Fibroblast of skin of left biceps (primary cell): ENCODE results near the gene PLK5.
"Not testable (repeated sequence)": the region's sequence is repeated elsewhere in the genome, so short reads cannot be mapped to it uniquely, and the experiment has no call there.

ENCODE experiments used
- DNase-seq, 2 experiments: peaks; one replicate each; pipeline ENCODE4 v3.0.0-alpha.2; 2013; ENCODE audit warnings: low read depth in 2 of 2

Gene PLK5, protein sequence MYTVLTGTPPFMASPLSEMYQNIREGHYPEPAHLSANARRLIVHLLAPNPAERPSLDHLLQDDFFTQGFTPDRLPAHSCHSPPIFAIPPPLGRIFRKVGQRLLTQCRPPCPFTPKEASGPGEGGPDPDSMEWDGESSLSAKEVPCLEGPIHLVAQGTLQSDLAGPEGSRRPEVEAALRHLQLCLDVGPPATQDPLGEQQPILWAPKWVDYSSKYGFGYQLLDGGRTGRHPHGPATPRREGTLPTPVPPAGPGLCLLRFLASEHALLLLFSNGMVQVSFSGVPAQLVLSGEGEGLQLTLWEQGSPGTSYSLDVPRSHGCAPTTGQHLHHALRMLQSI

DNA sequence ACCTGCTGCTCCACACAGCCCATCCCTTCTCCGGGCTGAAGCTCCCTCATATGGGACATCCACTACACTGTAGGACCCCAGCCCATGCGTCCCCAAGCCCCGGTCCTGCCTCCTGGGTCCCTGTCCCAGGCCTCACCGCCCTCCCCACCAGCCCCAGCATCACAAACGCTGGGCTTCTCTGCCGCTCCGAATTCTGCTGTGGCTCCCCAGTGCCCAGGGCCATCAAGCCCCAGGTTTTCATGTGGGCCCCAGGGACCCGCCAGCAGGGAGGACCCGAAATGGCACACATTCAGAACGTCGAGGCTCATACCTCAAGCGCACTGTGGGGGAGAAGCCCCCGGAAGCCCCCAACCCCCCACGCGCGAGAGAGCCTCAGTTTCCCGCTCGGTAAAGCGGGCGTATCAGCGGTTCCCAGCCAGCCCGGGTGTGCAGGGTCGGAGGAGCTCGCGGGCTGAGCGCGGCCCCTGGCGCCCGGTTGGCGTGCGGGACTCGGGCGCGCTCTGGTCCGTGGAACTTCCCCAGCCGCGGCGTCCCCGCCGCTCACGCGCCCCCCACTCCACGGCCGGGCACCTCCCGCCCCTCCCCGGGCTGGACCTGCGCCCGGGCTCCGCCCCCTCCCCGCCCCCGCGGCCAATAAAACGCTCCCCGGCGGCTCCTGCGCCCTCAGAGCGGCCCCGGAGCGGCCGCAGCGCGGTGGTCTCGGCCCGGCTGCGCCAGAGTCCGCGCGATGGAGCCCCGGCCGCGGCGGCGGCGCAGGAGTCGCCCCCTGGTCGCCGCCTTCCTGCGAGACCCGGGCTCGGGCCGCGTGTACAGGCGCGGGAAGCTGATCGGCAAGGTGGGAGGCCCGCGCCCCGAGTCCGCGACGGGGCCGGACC lies at the start of gene PLK5:
TSS of gene PLK5 (plus strand) at position 666 of the 875 bp plus-strand sequence. CDS start 2,920 bp downstream, outside the sequence.
- DNase-seq: no peak

DNA sequence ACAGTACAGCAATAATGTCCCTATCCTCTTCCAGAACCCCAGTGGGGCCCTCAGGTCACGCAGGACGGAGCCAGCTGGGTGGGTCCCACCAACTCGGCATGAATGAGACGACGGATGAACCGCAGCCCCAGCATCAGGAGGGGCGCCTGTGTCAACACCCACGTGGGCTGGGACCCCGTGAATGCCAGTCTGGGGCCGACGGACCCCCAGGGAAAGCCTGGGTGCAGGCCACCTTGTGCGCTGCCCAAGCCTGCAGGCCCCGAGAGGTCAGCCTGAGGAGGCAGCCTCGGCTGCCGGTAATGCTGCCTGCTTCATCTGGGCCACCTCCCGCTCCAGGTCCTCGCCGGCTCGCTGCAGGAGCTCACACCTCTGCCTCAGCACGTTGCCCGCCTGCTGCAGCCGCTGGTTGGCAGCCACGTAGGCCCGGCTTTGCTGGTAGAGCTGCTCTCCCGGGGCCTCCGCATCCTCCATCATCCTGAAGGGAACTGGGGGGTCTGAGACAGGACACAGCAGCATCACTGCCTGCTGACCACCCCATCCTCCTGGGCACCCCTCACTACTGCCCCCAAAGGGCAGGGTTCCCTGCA lies 49.0 kb upstream of the PLK5 start:
- no peak for DNase-seq

DNA sequence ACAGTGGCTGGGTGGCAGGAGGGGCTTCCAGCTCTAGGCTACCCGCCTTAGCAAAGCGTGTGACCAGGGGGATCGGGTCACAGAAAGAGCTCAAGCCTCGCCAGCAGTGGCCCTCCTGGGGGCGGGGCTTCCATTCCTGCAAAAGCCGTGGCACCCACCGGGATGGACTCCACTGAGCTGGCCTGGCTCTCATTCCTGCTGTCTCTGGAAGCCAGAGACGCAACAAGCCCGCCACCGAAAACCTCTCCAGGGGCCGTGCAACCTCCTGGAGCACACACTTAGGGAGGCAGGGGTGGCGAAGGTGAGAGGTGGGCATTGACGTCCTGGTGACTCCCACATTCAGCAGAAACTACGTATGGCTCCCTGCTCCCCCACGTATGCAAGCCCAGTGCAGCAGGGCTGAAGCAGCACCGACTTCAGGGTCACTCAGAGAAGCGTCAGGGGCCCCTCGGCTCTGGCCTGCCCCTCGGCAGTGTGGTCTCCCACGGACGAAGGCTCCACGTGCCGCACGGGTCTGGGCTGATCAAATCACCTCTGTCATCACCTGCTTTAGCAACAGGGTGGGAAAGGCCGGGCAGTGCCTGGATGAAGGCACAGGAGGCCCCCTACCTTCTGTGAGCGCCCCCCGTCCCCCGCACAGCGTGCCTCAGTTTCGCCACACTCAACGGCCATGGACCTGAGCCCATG lies 48.0 kb upstream of the PLK5 start:
- DNase-seq: no peak

DNA sequence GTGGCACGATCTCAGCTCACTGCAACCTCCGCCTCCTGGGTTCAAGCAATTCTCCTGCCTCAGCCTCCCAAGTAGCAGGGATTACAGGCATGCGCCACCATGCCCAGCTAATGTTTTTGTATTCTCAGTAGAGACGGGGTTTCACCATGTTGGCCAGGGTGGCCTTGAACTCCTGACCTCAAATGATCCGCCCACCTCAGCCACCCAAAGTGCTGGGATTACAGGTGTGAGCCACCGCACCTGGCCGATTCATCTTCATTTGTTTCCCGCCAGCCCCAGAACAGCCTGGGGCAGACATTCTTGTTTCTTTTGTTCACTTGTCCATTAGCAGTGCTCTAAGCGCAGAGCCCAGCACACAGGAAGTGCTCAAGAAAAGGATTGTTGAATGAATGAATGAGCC lies 46.8 kb upstream of the PLK5 start:
- DNase-seq: not testable (repeated sequence)

DNA sequence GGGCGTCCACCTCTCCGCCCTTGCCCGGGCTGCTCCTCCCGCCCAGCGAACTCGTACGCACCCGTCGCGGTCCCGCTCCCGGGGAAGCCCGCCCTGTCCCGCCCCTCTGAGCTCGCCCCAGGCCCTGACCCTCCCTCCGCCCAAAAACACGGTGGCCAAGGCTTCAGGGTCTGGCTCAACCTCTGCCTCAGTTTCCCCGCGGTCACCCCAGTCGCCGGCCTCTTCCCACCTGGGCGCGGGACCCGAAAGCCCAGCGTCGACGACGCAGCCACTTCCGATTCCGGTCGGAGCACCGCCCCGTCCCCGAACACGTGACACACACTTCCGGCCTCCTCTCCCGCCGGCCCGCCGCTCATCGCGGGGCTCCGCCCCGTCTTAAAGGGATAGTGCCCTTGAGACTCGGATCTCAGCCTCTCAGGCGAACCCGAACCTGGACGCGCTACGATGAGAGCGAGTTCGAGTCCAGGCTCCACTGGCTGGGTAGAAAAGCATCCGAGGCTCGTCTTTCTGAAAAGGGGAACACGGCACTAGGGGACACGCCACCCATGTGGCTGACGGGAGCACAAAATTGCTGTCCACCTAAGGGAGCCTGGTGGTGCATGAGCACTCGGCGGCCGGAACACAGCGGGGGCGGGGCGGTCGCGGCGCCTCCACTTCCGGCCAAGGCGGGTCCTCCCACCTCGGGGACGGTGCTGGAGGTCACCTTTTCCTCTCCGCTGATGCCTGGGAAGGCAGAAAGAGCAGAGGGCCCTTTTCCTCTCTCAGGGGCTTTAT lies 44.8 kb upstream of the PLK5 start, which contains the start of gene C19orf25:
TSS of gene C19orf25 (minus strand) at position 282 of the 774 bp plus-strand sequence. CDS start 312 bp downstream, outside the sequence.
- DNase-seq: peak; percentile 75 to 82

DNA sequence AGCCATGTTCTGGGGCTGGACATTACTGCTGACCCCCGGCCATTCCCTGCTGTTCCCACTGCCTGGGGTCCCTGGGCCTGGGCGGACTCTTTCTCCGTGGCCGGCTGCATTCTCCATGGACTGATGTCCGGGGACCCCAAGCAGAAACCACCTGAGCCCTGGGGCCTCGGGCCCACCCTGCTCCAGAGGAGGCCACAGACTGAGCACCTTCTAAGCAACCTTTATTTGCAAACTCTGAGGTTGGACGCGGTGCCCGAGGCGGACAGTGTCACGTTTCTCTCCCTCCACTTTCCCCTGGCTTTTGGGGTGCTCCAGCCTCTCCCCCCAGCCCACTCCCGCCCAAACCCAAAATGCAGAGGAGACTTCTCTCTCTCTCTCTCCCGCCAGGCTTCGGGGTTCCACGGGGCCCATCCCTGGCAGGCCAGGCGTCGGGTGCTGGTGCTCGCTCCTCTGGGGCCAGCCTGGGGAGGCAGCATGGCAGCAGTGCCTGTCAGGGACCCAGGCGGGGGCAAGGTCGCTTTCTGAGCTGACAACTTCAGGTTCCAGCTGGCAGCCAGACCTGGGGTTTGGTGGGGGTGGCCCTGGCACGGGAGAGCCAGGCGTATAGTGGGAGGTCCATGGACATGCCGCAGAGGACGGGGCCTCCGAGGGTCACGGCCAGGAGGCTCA lies 42.5 kb upstream of the PLK5 start:
- no peak for DNase-seq

DNA sequence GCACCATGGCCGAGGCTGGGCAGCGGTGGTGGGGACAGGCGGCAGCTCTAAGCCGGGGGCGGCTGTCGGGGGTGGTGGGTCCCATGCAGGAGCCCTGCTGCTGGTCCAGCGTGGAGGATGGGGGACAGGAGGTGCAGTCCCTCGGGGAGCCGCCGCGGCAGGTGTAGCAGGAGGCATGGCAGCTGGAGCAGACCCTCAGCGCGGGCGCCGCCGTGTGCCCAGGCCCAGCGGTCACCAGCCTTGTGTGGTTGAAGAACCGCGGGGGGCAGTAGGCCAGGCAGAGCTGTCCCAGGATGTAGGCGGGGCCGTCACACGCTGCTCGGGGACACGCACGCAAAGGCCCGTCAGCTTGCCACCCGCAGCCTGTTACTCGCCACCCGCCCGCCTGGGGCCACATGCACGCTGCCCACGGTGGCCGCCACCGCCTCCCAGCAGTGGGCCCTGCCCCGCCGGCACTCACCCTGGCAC lies 42.0 kb upstream of the PLK5 start:
- no peak for DNase-seq

DNA sequence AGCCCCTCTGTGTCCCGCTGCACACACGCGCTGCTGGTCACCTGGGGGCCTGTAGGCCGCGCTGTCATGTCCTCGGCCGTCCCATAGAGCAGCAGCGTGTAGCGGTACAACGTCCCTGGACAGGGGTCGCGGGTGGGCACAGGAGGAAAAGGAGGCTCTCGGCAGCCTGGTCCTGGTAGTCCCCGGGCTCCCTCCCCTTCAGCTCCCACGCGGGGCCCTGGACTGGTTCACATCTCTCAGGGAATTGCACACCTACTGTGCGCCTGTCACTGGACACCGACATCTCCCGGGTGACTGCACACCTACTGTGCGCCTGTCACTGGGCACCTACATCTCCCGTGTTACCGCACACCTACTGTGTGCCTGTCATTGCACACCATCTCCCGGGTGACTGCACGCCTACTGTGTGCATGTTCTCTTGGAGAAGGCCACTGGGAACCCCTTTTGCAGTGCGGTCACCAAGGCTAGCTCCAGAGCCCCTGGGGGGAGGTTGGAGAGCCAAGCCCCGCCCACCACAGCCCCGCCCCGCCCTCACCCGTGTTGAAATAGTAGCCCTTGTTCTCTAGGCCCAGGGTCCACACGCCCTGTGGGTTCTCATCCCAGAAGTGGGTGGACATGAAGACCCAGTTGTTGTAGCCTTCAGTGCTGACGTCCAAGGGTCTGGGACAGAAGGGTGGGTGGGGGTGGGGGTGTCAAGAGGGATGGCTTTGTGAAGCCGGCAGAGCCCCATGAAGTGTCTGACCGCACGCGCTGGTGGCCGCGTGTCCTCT lies 41.3 kb upstream of the PLK5 start:
- no peak for DNase-seq

DNA sequence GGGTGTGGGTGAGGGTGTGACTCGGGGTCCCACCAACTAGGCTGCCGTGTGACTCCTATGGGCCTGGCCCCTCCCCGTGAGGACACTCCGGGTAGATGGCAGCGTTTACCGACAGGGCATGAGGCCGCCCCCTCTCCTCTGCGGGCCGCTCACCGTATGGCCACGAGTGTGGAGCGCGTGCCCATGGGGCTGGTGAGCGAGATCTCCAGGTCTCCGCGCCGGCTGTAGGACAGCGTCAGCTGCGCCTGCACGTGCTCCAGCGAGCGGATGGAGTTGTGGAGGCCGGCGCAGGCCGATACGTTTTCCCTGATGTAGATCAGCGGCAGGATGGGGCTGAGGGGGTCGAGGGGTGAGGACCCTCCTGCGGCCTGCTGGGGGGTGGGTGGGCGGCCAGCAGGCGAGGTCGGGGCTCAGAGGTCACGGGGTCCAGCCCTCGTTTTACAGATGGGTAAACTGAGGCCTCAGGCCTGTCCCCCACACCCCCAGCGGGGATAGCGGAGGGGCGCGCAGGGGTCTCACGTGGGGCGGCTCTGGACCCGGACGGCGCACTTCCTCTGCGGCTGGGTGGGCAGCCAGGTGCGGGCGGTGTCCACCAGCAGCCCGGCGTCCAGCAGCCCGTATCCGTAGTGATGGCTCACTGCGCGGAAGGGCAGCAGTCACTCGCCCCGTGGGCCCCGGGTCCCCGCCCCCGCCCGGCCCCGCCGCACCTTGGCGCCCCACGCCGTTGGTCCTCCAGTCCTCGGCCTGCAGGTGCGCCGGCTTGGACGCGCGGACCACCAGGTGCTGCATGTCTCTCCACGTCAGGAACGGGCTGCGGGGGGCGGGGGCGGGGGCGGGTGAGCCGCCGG lies 40.5 kb upstream of the PLK5 start:
- no peak for DNase-seq

DNA sequence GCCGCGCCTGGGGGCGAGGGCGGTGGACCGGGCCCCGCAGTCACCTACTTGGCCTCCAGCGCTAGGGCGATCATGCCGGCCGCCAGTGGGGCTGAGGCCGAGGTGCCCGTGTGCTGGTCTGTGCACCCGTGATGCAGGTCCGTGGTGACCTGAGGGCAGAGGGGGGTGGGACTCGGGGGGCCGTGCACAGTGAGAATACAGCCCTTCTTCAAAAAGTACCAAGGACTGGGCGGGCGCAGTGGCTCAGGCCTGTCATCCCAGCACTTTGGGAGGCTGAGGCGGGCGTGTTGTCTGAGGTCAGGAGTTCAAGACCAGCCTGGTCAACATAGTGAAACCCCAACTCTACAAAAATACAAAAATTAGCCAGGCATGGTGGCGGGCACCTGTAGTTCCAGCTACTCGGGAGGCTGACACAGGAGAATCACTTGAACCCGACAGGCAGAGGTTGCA lies 39.9 kb upstream of the PLK5 start:
- no peak for DNase-seq

DNA sequence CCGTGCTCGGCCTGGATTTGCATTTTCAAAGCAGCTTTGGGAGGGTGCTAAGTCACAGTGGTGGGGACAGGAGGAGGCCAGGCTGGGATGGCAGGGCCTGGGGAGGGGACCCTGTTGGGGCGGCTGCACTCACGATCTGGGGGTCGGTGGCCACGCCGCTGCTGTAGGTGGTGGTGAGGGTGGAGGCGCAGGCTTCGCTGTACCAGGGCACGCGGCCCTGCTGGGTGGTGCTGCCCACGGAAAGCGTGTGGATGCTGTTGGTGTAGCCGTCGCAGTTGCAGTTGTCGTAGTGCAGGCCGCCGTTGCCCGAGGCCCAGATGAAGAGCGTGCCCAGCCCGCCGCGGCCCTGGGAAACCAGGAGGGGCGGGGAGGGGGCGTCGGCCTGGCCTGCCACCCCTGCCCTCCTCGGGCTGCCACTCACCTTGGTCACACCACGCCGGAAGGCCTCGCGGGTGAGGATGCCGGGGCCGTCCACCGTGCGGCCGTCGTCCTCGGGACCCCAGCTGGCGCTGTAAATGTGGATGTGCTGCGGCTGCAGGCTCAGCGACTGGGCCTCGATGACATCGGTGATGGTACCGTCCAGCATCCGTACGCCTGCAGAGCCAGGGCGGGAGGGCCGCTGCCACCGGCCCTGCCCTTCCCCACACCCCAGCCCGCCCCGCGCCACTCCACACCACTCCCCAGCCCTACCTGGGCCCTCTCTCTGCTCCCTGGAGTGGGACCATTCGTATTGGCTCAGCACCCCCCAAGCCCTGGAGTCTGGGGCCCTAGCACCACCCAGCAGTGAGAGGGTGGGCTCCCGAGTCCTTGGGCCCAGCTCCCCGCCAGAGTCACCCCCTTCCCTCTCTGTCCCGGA lies 36.9 kb upstream of the PLK5 start:
- no peak for DNase-seq

DNA sequence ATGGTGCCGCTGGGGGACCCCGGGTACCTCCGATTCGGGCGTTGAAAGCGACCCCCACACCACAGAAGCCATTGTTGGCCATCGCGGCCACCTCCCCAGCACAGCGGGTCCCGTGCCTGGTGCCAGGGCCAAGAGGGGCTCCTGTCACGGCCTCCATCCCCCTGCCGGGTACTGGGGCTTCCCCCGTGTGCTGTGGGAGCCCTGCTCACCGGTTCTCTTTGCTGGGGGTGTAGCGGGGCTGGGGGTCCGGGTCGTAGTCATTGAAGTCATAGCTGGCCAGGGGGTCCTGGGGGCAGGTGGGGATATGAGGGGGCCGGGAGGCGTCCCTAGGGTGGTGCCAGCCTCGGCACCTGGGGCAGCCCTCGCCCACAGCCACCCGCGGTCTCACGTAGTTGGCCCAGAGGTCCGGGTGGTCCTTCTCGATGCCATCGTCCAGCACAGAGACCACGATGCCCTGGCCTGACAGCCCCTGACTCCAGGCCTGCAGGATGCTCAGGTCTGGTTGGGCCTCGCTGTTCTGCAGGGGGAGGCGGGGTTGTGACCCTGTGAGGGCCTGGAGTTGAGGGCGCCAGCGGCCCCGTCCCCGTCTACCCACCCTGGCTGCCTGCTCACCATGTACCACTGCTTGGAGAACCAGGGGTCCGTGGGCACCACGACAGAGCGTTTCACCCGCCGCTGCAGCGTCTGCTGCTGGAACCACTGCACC lies 36.1 kb upstream of the PLK5 start:
- no peak for DNase-seq

DNA sequence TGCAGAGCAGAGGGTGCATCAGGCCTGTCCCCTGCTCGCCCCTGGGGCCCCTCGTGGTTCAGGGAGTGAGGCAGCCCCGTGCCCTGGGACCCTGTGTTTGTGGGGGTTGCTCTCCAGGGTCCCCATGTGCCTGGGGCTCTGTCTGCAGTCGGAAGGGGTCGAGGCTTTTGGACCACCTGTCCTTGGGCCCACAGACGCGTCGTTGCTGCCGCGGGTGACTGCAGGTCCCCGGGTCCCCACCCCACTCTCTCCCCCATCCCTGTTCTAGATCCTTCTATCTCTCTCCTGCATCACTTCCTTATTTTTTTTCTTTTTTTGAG lies 35.6 kb upstream of the PLK5 start:
- no peak for DNase-seq

DNA sequence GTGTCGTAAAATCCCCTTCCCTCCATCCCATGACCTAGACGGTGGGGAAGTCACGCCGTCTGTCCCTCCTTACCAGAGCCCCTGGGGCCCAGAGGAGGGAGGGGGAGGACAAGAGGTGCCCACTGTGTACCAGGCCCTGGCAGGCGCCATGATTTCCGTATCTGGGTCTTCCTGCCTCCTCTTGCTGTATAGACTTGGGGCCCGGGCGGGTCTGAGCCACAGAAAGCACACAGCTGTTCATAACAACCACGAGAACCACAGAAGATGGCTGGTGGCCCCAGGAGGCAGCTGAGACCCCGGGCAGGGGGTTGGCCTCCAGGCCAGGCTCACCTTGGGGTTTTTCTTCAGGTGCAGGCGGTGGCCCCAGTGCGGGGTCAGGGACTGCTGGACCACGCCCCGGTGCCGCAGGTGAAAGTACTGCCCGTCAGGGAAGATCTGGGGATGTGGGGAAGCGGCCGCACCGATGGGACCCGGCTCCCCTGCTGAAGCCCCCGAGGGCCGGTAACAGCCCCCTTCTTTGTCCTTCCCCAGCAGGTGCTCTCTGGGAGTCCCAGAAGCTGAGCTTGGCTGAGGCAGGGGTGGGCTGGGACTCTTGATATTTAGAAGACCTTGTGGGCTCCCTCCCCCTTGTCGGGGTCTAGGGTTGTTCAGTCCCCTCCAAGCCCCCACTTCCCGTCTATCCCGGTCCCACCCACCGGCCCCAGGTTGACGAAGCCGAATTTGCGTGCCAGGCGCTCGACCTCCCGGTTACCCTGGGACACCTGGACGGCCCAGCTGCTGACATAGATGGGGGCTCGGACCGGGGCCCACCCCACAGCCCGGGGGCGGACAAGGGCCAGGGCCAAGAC lies 34.2 kb upstream of the PLK5 start:
- no peak for DNase-seq

DNA sequence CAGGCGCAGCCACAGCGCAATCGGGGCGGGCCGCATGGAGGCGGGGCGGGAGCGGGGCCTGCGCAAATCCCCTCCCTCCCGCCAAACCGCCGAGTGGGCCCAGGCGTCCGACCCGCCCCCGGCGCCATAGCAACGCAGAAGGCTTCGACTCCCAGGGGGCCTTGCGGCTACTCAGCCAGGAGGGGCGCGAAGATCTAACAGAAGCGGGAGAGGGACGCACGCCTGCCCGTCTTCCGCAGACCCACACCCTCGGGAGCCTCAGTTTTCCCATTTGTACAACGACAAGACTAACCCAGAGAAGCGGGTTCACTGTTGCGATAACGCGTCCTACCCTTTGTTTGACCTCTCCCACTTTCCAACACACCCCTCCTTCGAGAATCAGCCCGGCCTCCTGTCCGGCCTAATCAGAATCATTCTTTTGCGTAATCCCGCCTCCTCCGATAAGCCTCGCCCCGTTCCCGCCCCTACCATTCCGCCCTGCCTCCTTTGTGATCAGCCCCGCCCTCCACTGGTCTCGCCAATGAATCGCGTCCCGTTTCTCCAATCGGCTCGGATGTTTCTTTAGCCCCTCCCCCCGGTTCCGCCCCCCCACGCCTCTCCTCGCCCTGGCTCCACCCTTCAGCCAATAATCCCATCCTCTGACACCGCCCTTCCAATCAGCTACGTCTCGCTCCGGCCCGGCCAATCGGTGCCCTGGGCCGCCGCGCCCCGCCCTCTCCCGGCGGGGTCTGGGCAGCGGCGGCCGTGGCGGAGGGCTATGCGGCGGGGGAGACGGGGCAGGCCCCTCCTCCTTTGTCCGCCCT lies 33.4 kb upstream of the PLK5 start, which contains the start of gene PCSK4:
TSS of gene PCSK4 (minus strand) at position 40 of the 803 bp plus-strand sequence. CDS start at position 36, 4 bp downstream.
- DNase-seq: peak; percentile 97 to 98
